GM19035 (cell line): ENCODE measurements around the gene TNFRSF9.
"Not testable (repeated sequence)": the region's sequence is repeated elsewhere in the genome, so short reads cannot be mapped to it uniquely, and the experiment has no call there.

Experiments used
- ATAC-seq: cut with Tn5 transposase; IDR thresholded peaks from one replicate; pipeline ENCODE4 v1.9.1; 2021; ENCODE audit not compliant: unreplicated experiment

Gene TNFRSF9

DNA sequence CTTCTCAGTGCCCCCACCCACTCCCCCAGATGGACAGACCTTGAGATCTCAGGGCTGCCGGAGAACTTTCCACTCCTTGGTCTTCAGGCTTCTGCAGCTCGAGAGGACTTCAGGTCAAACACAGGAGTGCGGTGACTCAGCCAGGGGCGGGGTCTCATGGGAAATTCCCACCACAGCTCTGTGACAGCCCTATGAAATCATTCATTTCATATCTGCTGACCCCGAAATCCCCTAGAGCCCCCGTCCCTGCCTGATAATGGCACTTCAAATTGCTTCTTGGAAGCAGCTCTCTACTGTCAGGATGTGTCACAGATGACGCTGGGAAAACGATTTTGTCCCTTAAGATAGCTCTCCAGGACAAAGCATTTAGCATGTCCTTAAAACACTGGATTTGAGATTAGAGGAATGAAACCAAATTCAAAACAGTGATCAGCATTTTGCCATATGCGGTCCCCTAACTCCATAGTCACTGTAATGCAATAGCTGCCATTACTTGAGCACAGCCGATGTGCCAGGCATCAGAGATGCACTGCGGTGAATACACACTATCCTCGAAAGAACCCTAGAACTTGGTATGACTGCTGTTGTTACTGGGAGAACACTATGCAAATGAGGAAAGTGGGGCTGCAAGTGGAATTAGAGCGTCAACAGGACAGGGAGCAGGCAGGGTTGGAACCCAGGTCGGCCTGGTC is at the start of gene TNFRSF9:
Gene TNFRSF9, minus strand, starts transcription at position 95 of the 692 bp plus-strand sequence. CDS start 845 bp downstream, outside the sequence.
- ATAC-seq, result no peak

DNA sequence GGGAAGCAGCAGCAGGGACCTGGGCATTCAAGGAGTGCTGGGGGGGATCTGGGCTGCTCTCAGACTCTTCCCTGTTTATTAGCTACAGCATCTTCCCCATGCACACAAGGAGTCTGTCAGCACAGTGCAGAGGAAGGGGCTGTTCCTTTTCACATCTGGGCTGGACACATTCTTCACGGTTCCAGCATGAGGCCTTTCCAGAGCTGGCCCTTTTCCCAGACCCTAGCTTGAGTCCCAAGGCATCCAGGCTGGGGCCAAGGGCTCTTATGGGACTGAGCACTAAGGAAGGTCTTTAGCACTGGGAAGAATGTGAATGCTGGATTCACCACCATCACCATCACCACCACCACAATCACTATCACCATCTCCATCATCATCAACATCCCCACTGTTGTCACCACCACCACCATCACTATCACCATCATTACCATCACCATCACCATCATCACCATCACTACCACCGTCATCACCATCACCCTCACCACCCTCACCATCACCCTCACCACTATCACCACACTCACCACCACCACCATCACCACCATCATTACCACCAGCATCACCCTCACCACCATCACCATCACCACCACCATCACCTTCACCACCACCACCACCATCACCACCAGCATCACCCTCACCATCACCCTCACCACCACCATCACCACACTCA is 49.3 kb upstream of the TNFRSF9 start:
- no peak for ATAC-seq

DNA sequence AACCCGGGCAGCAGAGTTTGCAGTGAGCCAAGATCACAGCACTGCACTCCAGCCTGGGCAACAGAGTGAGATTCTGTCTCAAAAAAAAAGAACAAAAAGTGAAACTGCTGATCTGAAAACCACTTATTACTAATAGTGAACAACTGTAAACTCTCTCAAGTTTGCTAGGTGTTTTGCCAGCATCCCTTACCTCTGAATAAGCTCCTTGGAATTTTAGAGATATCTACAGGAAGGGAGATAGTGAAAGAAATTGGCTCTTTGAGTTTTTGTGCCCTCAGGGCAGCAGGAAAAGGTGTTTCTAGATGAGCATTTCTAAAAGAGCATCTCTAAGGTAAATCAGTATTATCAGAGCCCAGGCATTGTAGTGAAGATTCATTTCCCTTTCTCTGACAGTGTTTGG is 47.9 kb upstream of the TNFRSF9 start:
- no peak for ATAC-seq

DNA sequence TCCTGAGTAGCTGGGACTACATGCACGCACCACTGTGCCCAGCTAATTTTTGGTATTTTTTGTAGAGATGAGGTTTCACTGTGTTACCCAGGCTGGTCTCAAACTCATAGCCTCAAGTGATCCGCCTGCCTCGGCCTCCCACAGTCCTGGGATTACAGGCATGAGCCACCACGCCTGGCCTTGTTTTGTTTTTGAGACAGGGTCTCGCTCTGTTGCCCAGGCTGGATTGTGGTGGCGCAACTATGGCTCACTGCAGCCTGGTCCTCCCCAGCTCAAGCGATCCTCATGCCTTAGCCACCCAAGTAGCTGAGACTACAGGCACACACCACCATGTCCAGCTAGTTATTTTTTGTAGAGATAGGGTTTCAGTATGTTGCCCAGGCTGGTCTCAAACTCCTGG is 46.9 kb upstream of the TNFRSF9 start:
- no peak for ATAC-seq

DNA sequence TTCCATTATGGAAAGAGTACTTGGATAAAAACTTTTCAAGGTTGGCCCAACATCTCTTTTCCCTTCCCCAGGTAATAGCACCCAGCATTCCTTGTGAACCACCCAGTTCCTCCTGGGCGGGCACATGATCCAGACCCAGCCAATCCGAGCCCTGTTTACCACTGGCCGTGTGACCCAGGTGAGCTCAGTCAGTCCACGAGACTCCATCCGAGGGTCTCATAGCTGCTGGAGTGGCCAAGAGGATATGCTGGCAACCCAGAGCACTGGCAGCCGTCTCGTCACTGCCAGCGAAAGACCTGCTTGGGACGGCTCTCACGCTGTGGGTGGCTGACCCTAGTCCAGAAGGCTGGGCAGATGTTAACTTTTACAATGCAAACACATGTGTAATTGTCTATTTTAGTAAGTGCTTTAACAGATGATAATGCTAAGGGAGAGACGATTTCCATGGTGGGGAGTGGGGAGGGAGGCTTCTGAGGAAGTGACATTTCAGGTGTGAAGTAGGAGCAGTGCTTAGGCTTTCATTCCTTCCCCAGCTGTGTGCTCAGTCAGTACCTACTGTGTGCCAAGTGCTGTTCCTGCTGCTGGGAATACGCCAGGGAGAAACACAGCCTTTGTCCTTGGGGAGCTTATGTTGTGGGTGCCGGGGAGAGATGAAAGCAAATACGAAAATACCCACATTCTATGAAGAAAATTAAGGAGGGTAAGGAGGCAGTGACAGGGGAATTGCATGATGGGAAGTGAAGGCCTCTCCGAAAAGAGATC is 45.4 kb upstream of the TNFRSF9 start:
- no peak for ATAC-seq

DNA sequence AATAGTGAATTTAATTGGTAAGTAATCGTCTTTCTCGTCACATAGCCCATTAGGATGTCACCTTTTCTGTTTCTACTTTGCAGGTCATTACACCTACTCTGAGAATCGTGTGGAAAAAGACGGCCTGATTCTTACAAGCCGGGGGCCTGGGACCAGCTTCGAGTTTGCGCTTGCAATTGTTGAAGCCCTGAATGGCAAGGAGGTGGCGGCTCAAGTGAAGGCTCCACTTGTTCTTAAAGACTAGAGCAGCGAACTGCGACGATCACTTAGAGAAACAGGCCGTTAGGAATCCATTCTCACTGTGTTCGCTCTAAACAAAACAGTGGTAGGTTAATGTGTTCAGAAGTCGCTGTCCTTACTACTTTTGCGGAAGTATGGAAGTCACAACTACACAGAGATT is 44.2 kb upstream of the TNFRSF9 start:
- ATAC-seq, result no peak

DNA sequence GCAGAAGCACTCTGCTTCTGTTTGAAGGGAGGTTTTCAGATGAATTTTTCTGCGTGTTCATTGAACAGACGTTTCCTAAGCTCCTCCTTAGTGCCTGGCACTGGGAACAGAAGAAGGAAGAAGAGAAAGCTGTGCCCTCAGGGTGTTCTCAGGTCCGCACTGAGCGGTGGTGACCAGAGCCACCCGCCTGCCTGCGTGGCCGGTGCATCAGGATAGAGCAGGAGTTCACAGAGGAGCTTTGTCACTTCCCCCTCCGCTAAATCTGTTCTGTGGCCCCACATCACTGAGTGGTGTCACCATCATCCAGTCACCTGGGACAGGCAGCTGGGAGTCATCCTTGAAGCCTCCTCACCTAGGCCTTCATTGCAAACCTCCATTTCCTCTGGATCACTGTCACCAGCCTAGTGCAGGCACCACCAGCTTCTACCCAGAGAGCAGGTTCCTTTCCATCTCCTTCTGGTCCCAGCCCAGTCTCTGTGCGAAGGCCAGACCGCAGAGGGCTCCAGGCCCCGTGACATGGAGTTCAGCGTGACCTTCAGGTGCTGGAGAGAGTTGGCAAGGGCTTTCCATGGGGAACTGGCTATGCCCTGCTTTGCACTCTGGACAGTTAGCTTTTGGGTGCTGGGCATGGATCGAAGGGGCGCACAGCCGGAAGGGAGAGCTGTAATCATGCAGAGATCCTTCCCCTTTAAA is 42.6 kb upstream of the TNFRSF9 start:
- ATAC-seq, result no peak

DNA sequence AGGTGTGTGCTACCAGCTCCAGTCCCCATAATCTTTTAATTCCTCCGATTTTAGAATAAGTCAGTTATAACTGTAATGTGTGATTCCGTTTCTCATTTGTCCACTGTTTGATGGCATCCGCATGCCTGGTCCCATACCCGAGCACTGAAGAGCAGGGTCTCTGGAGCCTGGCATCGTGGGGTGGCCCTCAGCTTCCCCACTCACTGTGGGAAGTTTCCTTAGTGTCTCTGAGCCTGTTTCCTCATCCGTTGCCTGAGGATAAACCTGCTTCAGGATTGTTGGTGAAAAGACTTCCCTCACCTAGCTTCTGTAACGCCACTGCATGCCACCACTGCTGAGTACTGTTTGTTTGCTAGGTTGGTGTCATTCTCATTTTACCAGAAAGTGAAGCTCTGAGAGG is 40.3 kb upstream of the TNFRSF9 start:
- ATAC-seq, result no peak

DNA sequence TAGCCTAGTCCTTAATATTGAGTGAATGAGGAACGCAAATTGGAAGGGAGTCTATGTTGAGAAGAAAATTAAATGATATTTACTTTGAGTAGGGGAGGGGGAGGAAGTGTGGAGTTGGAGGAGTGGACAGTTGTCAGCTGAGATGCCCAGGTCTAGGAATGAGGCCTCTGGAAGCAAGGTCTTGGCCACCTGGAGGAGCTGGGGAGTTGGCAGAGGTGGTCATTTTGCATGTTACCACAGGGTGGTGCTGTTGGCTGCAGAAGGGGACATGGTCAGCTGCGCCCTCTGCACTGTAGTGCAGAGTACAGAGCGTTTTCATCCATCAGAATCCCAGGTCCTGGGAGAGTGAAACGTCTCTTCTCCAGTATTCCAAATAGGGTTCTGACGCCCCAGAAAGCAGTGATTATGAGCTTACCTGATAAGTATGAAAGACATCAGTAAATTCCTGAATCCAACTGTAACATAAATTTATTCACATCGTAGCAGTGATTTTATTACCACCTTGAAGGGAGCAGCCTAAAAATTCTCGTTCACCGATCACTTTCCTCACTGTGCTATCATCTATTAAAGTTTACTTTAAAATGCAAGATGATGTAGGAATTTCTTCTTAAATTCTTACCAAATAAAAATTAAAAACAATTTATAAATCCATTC is 34.7 kb upstream of the TNFRSF9 start:
- ATAC-seq, result no peak

DNA sequence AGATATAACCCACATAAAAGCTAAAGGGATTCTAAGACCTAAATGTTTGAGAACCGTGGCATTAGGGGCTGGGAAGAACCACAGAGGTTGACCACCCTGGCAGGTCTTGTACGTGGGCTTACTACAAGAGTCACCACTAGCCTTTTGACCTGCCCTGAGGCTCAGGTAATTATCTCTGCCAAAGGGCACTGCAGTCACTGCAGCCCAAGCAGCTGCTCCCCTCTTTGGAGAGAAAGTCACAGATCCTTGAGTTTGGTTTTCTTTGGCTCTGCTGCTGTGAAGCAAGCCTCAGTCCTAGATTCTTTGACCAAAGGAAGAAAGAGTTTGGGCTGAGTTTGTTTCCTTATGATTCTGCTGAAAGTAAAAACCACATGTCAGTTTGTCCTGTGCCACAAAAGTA is 32.4 kb upstream of the TNFRSF9 start:
- ATAC-seq, result no peak

DNA sequence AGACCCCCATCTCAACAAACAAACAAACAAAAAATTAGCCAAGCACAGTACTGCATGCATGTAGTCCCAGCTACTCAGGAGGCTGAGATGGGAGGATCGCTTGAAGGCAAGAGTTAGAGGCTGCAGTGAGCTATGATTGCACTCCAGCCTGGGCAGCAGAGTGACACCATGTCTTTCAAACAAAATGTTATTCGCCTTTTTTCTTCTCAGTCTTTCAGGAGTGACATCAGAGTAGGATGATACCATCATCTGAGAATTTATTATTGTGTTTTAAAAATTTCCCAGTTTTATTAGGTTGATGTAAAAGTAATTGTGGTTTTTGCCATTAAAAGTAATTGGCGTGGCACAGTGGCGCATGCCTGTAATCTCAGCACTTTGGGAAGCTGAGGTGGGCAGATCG is 31.6 kb upstream of the TNFRSF9 start:
- no peak for ATAC-seq

DNA sequence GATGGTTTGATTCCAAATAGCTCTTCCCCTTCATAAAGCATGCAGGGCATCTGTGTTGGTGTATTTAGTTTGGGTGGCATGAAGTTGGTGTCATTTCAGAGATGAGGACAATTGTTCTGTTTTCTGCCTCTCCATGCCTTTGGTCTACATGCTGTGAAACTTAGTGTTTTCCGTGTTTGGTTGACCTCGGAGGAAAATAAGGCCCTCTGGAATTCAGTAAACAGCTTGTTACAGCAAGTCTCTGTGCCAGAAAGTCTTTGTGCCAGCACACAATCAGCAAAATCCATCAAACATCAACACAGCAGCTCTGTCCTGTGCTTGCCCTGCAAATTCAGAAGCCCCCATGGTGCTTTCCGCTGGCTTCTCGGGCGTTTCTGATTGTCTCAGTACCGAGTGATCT is 30.4 kb upstream of the TNFRSF9 start:
- ATAC-seq, result no peak

DNA sequence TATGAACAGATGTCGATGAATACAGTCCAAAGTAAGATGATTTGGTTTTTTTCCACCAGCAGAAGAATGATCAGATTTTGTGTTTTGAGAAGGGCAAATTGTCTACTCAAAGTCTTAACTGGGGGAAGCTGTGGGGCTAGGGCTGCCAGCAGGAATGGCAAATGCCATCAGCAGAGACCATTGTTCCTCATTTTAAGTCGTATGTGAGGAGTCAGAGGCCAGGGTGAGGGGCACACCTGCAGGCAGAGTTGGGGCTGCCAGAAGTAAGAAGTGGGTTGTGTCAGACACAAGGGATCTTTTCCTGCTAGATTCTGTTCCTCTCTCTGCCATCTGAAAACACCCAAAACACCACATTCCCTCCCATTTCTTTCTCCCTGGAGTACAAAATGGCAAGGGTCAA is 29.6 kb upstream of the TNFRSF9 start:
- ATAC-seq, result no peak

DNA sequence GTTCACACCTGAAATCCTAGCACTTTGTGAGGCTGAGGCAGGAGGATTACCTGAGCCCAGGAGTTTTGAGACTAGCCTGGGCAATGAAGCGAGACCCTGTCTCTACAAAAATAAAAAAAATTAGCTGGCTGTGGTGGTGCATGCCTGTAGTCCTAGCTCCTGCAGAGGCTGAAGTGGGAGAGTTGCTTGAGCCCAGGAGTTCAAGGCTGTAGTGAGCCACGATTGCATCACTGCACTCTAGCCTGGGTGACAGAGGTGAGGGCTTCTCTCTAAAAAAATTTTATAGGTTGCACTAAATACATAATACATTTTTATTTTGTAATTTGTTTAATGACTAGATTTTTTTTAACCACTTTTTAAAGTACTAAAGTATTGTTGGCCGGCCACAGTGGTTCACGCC is 27.0 kb upstream of the TNFRSF9 start:
- ATAC-seq, result no peak

DNA sequence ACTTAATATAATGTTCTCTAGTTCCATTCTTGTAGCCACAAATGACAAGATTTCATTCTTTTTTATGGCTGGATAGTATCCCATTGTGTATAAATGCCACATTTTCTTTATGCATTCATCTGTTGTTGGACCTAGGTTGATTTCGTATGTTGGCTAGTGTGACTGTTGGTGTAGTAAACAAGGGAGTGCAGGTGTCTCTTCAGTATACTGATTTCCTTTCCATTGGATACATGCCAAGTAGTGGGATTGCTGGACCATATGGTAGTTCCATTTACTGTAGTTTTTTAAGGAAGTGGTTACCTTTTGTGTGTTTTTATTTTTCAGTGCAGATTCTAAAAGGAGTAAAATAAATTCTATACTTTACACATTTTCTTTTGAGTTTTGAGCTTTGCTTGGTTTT is 26.6 kb upstream of the TNFRSF9 start:
- ATAC-seq, result no peak

DNA sequence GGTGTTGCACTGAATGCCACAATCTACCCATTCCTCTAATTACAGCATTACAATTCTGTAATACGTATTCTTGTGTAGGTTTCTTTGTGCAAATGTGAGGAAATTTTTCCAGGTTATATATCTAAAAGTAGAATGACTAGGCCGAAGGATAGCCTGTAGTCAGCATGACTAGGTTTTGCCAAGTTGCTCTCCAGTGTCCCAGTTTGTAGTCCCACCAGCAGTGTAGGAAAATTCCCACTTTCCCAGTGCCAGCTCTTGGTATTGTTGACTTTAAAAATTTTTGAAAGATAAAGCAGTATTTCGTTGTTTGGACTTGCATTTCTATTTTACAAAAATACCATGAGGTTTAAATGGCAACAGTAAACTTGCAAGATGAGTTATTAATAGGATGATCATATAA is 23.8 kb upstream of the TNFRSF9 start:
- no peak for ATAC-seq

DNA sequence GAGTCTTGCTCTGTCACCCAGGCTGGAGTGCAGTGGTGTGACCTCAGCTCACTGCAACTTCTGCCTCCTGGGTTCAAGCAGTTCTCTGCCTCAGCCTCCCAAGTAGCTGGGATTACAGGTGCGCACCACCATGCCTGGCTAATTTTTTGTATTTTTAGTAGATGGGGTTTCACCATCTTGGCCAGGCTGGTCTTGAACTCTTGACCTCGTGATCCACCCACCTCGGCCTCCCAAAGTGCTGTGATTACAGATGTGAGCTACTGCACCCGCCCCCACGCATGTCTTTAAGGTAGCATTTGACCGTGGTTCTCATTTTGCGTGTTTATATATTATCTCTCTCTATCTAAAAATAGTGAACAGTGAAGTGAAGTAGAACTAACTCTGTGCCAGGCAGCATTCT is 23.2 kb upstream of the TNFRSF9 start:
- ATAC-seq, result not testable (repeated sequence)

DNA sequence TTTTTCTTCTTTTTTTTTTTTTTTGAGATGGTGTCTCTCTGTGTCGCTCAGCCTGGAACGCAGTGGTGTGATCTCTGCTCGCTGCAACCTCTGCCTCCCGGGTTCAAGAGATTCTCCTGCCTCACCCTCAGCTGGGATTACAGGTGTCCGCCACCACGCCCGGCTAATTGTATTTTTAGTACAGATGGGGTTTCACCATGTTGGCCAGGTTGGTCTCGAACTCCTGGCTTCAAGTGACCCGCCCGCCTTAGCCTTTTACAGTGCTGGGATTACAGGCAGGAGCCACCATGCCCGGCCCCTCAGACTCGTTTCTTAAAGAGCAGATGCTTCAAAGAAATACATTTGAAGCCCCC is 22.7 kb upstream of the TNFRSF9 start:
- ATAC-seq, result not testable (repeated sequence)

DNA sequence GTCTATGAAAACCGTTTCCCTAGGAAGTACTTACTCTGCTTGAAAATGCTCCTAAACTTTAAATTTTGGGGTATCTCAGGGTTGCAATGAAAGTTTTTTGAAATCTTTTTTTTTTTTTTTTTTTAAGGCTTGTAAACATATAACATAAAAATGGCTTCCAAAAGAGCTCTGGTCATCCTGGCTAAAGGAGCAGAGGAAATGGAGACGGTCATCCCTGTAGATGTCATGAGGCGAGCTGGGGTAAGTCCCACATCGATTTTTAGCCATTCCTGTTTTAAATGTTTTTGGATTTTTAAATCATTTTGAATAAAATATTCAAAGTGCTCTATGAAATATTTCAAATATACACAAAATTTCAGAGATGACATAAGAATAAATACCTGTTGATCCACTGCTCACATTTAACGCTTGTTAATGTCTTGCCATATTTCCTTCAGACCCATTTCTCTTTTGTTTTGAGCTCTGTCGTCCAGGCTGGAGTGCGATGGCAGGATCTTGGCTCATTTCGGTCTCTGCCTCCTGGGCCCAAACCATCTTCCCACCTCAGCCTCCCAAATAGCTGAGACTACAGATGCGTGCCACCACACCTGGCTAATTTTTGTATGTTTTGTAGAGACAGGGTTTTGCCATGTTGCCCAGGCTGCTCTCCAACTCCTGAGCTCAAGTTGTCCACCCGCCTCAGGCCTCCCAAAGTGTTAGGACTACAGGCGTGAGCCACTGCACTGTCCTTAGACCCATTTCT is 22.2 kb upstream of the TNFRSF9 start:
- ATAC-seq, result no peak

DNA sequence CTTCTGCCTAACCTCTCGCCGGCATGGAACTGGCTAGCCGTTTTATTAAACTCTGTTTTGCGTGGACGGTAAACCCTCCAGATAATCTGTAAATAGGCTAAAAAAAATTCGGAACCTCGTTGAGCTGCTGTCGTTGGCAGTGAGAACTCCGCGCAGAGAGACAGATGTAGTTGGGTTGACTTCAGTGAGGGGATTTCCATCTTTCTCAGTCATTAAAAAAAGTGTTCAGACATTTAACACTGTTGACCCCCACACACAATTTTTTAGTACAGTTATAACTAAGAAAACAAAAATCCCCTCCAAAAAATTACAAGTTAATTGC is 21.3 kb upstream of the TNFRSF9 start:
- ATAC-seq, result peak; percentile 18
